ENCODE data around the gene NEAT1. TPM values are rescaled to one million over a fixed set of nuclear protein-coding genes. Genes with fewer than 3 reads are reported as not detected.

Gene NEAT1
- total RNA-seq, 1 donor from 2014 or later = 457 TPM

DNA sequence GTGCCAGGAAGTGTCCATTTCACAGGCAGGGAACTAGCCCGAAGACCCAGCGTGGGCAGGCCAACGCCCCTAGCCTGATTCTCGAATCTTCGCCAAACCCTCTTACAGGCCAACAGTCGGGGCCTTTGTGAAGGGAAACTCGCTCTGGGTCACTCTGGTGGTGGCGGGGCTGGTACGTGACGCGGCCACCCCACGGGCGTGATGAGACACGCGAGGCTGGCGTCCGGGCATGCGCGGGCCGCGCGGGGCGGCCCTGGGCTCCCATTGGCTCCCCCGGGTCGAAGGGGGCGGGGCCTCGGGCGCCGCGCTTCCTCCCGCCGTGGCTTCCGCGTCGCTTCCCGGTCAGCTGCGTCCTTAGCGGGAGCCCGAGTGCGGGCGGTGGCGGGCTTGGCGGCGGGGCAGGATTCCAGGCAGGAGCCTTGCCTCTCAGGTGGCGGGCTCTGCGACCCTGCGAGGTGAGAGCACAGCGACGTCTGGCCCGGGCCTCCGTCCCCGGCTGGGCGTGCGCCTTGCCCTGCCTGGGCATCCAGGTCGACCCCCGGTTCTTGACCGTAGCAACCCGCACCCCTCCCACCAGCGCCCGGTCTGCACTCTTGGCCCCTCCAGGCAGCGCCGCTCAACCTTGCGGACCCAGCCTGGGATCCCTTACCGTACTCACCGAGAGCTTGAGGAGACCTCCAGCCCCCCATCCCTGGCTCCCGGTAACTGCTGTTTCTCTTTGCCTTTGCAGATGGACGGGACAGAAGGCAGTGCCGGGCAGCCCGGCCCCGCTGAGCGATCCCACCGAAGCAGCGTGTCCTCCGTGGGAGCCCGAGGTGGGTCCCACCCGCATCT, 36.1 kb upstream of the NEAT1 start, which contains the start of gene FRMD8:
FRMD8 (plus strand) TSS at position 331 of the 834 bp plus-strand sequence; CDS start at position 731, 400 bp downstream.
- DNase-seq (ENCODE audit: missing footprints) (peak; percentile 98), ATAC-seq (peak; percentile 74)
- intact Hi-C loops (cut with DNase I) = no loop called here

DNA sequence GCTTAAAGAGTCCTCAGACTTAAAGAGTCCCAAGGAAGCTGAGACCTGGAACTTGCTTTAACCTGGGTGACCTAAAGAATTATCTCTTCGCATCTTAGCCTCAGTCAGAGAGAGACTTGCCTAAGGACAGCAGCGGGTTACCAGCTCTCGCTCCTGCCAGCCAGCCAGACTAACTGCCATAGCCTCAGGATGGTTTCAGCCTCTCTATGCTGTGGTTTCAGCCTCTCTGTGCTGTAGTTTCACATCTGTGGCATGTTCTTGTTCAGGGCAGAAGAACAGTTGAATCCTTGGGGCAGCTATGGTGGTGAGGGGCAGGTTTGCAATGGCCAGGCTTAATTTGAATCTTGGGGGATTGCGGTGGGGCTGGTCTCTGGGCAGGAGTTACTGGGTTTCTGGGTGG, 33.9 kb upstream of the NEAT1 start:
- no peak for DNase-seq (ENCODE audit: missing footprints)
- intact Hi-C loops (cut with DNase I) = no loop called here
- ATAC-seq = no peak

DNA sequence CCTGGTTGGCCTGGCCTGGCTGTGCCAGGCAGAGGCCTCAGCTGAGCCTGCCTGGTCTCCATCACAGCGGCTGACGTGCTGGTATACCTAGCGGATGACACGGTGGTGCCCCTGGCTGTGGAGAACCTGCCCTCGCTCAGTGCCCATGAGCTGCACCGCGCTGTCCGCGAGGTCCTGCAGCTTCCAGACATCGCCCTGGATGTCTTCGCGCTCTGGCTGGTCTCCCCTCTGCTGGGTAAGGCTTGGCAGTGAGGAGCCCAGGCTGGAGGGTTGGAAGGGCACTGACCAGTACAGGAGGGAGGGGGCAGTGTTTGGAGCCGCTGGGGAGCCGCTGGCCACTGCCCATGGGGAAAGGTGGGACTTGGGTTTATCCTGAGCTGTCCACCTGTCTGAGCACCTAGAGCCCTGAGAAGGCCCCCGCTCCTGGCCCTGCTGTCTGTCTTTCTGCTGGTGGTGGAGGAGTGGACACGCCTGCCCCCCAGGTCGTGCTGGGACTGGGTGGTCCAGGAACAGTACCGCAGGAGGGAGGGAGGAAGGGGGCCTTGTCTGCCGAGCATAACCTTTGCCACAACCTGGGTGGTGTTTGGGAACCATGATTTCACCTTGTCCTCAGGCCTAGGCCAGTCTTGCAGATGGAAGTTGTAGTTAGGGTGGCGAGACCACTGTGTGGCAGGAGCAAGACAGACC, 33.2 kb upstream of the NEAT1 start:
- ATAC-seq (no peak), DNase-seq (ENCODE audit: missing footprints) (peak; percentile 46)
- intact Hi-C loops (cut with DNase I) = no loop called here

DNA sequence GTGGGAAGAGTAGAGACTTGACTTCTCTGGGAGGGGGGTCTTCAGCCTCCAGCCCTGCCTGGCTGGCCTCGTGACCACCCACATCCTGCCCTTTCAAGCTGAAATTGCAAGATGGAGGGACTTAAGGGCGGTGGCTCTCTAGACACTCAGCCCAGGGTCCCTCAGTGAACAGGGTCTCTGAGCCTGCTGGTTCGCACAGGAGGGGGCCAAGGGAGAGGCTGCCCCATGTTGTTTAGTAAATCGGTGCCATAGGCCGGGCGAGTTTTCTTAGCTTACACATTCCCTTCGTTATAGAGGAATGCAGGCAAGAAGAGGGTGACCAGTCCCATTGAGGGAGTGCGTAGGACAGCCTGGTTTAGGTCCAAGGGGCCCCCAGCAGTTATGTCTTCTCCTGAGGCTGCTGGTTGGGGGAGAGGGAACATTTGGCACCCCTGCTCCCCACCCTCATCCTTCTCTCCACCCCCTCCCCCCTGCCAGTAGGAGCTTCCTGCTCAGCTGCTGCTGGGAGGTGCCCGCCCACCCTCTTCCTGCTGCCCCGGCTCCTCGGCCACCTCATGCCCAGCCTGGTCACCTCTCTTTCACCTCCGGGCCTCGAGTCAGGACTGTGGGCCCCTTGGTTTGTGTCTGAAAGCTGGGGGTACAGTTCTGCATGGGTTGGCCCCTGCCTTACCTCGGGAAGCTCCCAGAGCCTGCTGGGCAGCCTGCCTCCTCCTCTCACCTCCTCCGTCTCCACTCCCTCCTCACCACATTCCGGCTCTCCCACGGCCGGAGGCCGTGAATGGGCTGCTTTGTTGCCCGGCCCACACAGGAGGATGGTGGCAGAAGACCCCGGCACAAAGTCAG, 32.3 kb upstream of the NEAT1 start:
- ATAC-seq (no peak), DNase-seq (ENCODE audit: missing footprints) (peak; percentile 59)
- intact Hi-C loops (cut with DNase I) = loop anchor here (2.0 kb wide), 1 partner anchor 14 kb away; no protein-coding TSS in a partner anchor

DNA sequence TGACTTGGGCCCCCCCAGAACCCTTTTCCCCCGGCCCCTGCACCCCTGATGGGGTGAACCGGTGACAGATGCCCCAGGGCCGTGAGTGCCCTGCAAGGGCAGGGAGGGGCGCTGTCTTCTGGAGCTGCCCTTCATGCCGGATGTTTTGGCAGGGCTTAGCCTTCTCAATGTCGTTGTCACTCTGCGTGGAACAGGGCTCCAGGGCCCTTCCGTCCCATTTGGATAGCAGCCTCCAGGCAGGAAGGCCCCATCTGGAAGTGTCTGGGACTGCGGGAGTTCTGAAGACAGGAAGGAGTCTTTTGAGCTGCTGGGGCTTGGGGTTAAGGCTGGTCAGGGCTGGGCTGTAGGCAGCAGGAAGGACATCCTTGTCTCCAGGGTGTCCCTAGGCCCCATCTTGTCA, 31.6 kb upstream of the NEAT1 start:
- DNase-seq (ENCODE audit: missing footprints) = peak; percentile 30
- intact Hi-C loops (cut with DNase I) = loop anchor here (2.0 kb wide), 1 partner anchor 14 kb away; no protein-coding TSS in a partner anchor
- ATAC-seq = peak; percentile 37

DNA sequence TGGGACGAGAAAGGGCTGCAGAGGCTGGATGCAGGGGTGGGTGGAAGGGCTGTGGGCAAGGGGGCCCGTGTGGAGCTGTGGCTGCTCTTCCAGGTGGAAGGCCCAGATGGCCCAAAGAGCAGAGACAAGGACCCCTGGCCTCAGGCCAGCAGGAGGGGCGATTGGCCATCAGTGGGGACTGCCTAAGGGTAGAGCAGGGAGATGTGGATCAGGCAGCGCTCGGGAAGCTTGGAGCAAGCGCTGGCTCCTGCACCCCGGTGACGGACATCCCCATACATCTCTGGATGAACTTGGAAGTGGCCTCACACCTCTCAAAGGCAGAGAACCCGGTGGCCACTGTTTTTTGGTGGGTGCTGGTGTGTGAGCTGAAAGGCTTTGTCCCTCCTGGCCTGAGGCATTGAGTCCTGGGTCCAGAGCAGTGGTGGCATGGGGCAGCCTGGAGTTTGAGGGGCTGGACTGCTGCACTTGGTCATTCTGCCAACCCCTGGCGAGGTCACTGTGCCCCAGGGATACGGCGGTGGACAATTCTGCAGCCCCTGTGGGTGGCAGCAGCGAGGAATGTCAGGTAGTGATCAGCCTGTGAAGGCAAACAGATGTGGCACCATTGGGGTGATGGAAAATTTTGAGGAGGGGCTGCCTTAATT, 30.3 kb upstream of the NEAT1 start:
- intact Hi-C loops (cut with DNase I) = no loop called here

DNA sequence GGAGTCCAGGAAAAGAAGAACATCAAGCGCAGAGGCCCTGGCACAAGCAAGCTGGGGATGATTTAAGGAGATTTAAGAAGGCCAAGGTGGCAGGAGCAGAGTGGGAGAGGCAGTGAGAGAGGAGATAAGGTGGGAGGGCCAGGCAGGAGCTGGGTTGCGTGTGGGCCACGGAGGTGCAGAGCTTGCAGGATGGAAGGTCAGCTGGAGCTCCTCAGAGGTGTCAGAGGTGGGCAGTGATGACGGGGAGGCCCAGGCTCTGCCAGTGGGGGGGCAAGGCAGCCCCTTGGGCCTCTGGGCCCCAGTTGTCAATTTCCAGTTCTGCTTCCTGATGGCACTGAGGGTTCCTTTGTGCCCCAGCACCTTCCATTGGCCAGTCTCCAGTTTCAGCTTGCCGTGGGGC, 29.7 kb upstream of the NEAT1 start:
- intact Hi-C loops (cut with DNase I) = no loop called here
- ATAC-seq = no peak
- peak; percentile 17 for DNase-seq (ENCODE audit: missing footprints)

More for the DNA sequence above, 30.3 kb upstream of the NEAT1 start:
- DNase-seq (ENCODE audit: missing footprints) (peak; percentile 57), ATAC-seq (no peak)

DNA sequence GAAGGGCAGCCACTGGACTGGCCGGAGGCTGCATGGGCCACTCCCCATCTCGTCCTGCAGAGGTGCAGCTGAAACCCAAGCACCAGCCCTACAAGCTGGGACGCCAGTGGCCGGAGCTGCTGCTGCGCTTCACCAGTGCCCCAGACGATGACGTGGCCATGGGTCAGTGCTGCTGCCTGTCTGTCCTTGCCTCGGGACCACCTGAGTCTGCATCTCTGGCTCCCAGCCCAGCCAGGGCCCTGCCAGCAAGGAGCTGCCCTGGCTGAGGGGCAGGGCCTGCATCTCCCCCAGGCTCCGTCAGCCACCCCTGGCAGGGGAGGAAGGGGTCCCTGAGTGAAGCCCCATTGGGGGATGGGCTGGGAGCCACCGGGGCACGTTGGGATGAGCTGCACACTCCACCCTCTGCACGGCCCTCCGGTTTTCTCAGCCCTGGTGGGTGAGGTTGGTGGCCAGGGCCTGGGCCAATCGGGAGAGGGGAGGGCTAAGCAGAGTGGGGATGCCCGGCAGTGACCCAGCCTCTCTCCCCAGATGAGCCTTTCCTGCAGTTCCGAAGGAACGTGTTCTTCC, 29.0 kb upstream of the NEAT1 start:
- no peak for ATAC-seq
- DNase-seq (ENCODE audit: missing footprints) = peak; percentile 27
- intact Hi-C loops (cut with DNase I) = no loop called here

DNA sequence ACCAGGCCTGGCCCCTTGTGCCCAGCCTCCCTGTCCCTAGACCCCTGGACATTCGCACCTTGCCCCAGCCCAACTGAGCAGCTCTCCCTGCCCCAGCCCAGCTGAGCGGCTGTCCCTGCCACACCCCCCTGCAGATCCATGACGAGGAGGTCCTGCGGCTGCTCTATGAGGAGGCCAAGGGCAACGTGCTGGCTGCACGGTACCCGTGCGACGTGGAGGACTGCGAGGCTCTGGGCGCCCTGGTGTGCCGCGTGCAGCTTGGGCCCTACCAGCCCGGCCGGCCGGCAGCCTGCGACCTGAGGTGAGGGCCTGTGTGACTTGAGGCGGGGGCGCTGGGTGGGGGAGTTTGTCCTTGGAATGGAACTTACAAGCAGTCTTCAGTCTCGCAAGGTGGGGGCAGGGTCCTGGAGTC, 28.5 kb upstream of the NEAT1 start:
- ATAC-seq (no peak), DNase-seq (ENCODE audit: missing footprints) (peak; percentile 56)
- intact Hi-C loops (cut with DNase I) = no loop called here

DNA sequence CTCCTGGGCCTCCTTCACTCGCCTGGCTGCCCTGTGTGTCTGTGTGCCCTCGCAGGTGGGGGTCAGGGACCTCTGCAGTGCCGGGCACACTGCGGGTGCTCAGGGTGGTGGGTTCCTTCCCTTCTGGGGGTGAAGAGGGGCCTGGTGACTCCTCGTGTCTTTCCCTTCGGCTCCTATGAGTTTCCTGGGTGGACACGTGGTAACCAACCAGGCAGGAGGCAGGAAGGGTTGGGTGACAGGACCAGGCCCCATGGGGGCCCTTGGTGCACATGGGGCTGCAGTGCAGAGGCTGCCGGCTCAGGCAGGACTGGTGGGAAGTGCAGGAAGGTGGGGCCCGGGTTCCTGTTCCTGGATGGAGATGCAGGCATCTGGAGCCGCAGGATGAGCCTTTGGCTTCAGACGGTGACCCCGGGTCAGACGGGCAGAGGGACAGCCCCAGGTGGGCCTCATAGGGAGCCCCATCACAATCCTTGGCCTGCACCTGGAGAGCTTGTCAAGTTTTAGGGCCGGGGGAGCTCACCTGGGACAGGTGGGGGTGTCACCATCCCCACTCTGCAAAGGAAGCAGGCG, 26.6 kb upstream of the NEAT1 start:
- ATAC-seq (no peak), DNase-seq (ENCODE audit: missing footprints) (no peak)
- intact Hi-C loops (cut with DNase I) = no loop called here

DNA sequence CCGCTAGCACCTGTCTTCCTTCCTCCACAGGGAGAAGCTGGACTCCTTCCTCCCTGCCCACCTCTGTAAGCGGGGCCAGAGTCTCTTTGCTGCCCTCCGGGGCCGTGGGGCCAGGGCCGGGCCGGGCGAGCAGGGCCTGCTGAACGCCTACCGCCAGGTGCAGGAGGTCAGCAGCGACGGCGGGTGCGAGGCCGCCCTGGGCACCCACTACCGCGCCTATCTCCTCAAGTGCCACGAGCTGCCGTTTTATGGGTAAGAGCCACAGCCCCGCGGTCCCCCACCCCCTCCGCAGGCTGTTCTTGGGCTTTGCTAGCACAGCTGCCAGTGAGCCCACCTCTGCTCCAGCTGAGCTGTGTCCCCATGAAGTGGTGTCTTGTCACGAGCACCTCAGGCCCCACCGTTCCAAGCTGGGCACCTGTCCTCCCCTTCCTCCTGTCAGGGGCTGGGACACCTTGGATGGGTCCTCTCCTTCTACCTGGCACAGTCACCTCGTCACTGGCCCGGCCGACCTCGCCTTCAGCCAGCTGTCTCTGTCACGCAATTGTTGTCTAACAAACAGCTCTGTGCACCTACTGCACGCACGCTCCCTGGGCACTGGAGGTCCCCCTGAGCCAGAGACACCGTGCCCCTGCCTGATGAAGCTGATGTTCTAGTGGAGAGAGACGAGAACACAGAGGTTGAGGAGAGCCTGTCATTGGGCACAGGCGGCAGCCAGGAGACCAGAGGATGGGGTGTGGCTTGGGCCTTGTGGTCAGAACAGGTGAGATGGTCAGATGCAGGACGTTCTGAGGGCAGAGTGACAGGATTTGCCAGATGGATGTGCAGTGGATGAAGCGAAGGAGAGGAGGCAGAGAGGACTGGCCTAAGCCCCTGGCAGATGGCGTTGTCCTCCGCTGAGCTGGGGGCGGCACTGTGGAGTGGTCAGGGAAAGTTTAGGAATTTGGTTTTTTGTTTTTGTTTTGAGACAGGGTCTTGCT, 25.5 kb upstream of the NEAT1 start:
- intact Hi-C loops (cut with DNase I) = no loop called here
- ATAC-seq = no peak
- DNase-seq (ENCODE audit: missing footprints) = no peak

DNA sequence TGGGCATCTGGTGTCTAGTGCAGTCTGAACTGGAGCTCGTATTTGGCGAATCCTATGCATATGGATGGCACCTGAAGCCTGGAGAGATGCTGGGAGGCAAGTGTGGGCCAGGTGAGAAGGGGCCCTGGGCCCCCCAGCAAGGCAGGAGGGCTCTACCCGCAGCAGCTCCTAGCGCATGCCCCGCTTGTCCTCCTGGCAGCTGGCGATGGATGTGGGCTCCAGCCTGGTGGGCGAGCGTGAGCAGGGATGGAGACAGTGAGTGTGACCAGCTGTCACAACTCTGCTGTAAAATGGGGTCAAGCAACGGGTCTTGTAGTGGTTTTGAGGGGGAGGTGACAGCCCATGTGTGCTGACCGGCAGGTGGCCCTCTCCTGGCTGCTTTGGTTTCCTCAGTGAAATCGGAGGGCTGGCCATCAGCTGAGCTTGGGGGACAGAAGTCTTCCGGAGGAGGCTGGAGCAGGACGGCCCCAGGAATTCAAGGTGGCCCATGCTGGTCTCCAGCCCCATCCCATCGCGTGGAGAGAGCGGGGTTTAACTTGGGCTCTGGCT, 24.2 kb upstream of the NEAT1 start:
- no peak for DNase-seq (ENCODE audit: missing footprints)
- no peak for ATAC-seq
- intact Hi-C loops (cut with DNase I) = no loop called here

DNA sequence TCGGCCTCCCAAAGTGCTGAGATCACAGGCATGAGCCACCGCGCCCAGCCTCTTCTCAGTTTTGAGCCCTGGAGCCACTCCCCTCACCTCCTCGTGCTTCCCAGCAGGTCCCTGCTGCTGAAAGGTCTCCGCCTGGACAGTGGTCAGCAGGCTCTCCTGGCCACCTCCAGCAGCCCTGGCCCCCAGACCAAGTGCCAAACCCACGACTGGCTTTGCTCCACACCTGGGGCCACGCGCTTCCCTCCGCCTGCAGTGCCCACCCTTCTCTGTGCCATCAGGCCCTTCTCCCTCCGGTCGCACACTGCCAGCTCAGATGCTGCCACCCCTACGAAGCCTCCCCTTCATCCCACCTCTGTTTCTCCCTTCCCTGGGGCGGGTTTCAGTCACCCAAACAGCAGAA, 23.3 kb upstream of the NEAT1 start:
- ATAC-seq = no peak
- DNase-seq (ENCODE audit: missing footprints) = no peak
- intact Hi-C loops (cut with DNase I) = no loop called here

DNA sequence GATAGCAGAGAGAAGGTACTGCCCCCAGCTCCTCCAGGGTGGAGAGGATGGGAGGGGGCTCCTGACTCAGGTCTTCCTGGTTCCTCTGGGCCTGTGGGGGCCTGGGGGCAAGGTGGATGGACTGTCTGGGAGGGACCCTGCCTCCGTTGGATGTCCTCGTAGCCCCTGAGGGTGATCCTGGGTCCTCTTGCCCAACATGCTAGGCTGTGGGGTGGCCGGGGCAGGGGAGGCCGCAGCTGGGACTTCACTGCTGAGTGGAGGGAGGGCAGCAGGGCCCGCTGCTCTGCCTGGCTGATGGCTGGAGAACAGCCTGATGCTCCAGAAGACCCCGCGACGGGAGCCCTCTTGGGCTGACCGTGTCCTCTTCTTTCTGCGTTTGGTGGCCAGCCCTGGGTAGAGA, 22.8 kb upstream of the NEAT1 start:
- intact Hi-C loops (cut with DNase I) = no loop called here
- DNase-seq (ENCODE audit: missing footprints) (no peak), ATAC-seq (no peak)

DNA sequence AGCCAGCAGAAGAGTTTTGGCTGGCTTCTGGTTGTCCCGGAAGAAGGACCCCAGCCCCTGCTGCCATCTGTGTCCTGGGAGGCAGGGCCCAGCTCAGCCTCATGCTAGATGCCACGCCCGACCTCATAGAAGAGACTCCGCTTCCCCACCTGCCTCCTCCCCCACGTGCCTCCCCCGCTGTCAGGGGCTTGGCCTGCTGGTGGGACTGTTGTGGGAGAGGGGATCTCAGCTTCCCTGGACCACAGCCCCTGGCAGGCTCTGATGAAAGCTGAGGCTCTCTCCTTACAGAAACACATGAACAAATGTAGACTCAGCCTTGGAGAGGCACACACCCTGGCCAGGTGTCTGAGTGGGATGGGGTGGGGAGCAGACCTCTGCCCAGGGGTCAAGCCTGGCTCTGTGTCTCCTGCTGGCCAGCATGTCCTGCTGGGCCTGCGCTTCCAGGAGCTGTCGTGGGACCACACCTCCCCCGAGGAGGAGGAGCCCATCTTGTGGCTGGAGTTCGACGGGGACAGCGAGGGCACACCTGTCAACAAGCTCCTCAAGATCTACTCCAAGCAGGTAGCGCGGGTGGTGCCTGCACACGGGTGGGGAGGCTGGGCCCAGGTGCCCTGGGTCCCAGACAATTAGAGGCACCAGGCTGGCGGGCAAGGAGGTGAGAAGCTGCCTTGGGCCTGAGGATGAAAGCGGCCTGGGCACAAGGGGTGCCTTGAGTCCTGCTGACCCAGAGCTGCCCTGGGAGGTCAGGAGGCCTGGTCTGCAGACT, 22.1 kb upstream of the NEAT1 start:
- intact Hi-C loops (cut with DNase I) = no loop called here
- ATAC-seq (no peak), DNase-seq (ENCODE audit: missing footprints) (peak; percentile 53)
